Brain pericyte (primary cell): ENCODE measurements around the gene TXNDC16.

Source experiments
- DNase-seq: peaks from one replicate; pipeline ENCODE4 v3.0.0-alpha.2; 2012; ENCODE audit warnings: low read depth, low spot score

Gene TXNDC16

DNA sequence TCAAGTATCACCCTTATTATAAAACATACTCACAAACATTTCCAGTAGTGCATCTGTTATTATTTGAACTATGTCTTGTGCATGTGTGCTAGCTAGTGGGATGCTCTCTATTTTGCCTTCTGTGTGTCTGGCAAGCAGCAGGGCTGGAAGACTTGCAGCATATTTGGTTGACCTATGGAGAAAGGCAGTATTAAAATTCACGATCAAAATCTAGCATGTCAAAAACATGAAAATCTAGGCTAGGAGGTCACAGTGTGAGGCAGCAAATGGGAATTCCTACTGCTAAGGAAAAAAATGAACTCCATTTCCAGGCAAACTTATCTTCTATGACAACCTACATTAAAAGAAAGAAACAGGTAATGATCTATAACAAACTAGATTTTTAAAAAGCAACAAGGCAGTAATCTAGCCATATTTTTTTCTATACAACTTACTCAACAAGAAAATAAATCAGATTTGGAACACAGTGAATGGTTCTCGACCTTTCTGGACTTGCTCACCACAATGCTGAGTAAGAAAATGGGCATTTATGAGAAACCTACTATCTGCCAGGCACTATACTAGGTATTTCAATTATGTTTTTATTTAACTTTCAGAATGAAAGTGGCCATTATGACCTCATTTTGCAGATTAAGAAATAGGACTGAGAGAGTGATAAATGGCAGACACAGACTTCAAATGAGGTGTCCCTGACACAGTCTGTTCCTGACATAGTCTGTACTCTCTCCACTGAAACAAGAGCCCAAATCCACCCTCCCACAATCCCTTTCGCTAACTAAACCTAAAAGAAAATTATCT, 96.8 kb downstream of the TXNDC16 start:
- DNase-seq, result no peak

DNA sequence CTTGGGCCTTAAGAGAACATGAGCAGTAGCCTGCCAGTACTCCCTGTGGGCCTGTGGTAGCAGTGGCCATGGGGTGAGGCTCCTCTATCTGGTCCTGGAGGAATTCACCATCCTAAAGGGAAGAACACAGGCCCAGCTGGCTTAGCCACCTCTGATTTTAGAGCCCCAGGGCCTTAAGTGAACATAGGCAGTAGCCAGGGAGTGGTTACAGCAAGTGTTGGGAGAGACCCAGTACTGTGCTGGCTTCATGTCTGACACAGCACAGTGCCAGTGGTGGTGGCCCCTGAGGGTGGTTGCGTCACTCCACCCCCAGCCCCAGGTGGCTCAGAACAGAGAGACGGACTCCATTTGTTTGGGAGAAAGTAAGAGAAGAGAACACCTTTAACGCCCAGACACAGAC, 105.1 kb downstream of the TXNDC16 start:
- DNase-seq, result no peak

DNA sequence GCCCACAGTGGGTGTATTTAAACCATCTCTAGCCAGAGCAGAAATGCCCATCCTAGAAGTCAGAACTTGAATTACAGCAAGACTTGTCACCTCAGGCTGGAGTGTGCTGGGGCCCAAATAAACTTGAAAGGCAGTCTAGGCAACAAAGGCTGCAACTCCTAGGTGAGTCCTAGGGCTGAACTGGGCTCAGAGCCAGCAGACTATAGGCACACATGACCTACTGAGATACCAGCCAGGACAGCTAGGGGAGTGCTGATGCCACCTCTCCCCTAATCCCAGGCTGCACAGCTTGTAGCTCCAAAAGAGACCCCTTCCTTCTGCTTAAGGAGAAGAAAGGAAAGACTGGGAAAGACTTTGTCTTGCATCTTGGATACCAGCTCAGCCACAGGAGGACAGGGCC, 106.0 kb downstream of the TXNDC16 start:
- DNase-seq, result no peak

GRCh38 chr14:52443506-52443905, 108.8 kb downstream of the TXNDC16 start:
- DNase-seq, result no peak

- DNase-seq, result no peak
These were observed 109.7 kb downstream of the TXNDC16 start for GRCh38 chr14:52442602-52443001.

DNA sequence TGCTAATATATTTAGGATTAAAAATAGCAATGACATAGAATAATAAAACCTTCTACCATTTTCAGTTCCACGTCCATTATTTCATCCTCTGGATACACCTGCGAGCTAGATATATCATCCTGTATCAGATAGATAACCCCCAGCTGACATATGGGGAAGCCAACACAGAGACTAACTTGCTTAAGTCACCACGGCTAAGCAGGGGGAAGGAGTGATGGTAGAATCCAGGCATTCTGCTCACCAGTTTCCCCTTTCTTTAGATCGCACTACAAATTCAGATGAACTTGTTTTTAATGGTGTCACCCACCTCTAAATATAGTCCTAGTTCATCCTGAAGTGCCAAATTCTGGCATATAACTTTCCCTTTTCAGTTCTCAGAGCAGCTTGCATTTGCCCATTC, 110.1 kb downstream of the TXNDC16 start:
- no peak for DNase-seq

DNA sequence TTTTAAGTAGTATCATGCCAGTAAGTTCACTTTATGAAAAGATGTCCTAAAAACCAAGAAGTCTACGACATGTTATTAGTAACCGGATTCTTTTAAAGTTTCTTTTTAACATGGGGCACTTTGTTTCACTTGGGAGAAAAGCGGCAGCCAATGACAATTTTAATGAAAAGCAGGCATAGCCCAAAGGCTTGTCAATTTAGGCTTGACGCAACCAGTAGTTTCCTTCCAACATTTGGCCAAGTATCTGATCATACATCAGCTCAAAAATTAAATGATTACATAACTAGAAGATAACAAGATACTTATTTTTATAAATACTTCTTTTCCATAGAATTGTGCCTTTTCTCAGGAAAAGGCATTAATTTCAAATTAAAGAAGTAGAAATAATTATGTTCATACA, 112.8 kb downstream of the TXNDC16 start:
- no peak for DNase-seq

DNA sequence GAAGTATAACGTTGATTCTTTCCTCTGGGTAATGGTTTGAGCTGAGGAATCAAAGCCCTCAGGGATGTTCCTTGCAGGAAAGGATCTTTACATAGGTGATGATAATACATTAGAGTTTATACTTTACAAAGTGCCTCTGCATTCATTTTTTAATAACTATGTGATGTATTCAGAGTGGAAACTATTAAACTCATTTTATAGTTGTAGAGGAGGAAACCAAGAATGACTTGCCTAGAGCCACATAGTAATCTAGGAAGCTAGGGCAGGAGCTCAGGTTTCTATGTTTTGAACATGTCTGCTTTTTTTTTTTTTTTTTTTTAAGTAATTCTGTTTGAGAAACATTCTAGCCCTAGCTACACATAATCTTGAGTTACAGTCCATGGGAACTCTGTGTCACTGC, 117.3 kb downstream of the TXNDC16 start:
- no peak for DNase-seq

DNA sequence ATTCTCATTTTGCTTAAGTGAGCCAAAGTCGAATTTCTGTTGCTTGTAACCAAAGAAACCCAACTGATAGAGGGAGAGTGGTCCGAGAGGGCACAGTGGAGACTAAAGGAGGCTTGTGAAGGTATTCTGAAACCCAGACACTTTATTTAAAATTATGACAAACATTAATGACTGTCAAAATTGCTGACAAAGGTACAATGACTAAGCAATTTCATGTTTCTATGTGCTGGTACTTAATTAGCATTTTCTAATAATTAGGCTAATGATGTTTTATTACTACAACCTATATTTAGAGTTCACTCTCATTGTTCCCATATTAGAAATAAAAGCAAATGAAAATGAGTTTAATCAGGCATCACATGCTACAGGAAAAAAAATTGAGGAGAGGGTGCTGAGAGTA, 121.8 kb downstream of the TXNDC16 start:
- no peak for DNase-seq

- no peak for DNase-seq
These were observed 122.9 kb downstream of the TXNDC16 start for GRCh38 chr14:52429451-52429850.

DNA sequence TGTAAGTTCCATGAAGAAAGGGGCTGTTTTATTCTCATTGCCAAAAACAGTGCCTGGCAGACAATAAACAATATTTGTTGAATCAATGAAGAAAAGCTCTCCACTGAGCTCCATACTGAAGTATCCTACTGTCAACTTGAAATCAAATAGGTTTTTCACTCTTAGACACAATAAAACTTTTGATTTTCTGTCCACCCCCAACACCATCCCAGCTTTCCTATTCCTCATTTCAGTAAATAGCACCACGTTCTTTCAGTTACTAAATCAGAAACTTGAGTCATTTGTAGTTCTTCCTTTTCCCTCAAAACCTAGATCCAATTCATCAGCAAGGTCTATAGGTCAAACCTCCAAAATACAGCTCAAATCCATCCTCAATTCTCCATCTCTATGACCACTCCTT, 124.8 kb downstream of the TXNDC16 start:
- no peak for DNase-seq

GRCh38 chr14:52422650-52423356, 129.5 kb downstream of the TXNDC16 start:
- DNase-seq, result no peak

DNA sequence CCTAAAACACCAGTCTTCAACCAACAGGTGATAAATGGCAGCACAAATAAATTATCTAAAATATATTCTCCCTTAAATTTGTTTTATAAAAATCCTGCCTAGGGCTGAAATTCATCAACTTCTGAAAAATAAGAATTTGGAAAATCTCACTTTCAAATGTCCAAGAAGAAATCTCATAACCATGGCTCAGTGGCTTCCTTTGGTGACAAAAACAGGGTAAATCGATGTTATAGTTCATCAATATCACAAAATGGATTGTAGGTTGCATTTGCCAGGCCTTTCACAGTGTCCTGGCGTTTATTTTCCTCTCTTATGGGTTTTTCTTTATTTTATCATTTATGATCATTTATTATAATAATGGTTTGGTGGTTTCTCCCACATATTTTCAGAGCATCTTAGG, 135.2 kb downstream of the TXNDC16 start:
- DNase-seq, result no peak

DNA sequence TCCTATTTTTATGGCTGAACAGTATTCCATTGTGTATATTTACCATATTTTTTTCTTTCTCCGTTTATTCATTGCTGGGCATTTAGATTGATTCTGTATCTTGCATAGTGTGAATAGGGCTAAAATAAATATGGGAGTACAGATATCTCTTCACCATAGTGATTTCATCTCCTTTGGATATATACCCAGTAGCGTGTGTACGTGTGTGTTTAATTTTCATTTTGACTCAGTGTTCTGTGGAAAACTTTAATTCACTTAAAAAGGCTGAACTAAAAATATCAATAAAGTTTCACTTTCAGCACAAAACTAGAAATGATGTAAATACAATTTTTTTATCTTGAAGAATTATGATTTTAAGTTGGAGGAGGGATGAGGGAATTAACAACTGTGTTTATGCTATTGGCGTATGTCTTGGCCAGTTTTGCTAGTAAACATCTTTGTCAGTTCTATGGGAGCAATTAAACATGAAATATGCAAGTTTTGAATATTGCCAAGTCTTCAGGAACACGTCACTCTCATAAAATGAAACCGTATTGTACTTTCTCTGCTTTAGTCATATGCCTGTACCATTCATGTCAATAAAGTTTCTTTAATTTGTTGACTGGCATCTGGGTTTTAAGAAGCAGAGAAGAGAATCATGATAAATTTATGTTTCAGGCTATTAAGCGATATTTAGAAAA, 138.4 kb downstream of the TXNDC16 start:
- no peak for DNase-seq

GRCh38 chr14:52412426-52412825, 139.9 kb downstream of the TXNDC16 start:
- no peak for DNase-seq

DNA sequence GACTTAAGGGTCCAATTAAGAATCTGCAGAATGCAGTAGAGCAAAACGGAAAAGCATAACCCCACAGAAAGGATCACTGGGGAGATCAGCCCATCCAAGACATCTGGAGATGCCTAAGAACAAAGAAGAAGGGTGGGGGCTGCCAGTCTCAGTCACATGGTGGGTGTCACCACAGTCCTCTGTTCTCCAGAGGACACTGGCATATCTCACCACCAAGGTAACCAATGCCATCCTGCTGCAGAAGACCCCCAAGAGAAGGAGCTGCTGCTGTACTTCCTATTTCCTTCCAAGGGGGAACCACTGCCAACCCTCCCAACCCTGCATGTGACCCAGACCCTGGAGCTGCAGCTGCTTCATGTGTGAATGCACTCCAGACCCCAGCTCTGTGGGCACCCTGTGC, 147.0 kb downstream of the TXNDC16 start:
- DNase-seq, result no peak

DNA sequence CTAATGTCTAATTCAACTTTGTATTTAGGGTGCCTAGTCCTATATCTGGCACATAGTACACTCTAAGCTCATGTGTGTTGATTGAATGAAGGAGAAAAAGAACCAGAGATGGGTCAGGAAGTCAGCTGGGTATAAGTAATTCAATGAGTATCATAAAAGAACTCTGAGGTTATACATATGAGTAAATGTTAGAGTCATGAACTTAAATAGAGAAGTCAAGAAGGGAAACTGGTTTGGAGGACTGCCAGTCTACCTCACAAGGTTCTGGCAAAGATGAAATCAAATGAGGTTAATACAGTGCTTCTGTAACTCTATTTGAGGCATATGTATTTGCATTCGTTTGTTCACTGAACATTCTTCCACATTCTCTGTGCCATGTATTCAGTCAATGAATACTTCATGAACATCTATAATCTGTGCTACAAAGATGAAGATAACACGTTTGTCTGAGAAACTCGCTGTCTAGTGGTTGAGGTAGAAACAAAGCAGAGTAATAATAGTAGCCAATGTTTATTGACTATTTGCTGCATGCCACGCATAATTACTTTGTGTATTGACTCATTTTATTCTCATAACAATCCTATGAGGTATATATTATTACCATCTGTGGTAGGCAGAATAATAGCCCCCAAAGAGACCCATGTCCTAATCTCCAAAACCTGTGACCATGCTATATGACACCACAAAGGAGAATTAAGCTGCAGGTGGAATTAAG, 149.3 kb downstream of the TXNDC16 start:
- DNase-seq, result no peak

- DNase-seq, result no peak
These were observed 151.5 kb downstream of the TXNDC16 start for GRCh38 chr14:52400846-52401245.

GRCh38 chr14:52399921-52400595, 152.2 kb downstream of the TXNDC16 start:
- DNase-seq, result no peak

GRCh38 chr14:52399104-52399503, 153.2 kb downstream of the TXNDC16 start:
- no peak for DNase-seq

GRCh38 chr14:52397844-52398243, 154.5 kb downstream of the TXNDC16 start:
- DNase-seq, result no peak
